CD4-positive, alpha-beta T cell treated with Interleukin-17A for 1 hour (primary cell): ENCODE measurements around the gene MSS51.

ENCODE experiments used
- DNase-seq: peaks from one replicate; pipeline ENCODE4 v3.0.0-alpha.2; 2020

Gene MSS51

GRCh38 chr10:73433538-73433867, at the start of gene MSS51:
TSS of gene MSS51 (minus strand) at chr10:73433561. CDS start at chr10:73428284, 5,277 bp downstream.
- no peak for DNase-seq

- DNase-seq, result no peak
These were observed 46.8 kb upstream of the MSS51 start for GRCh38 chr10:73480158-73480557.

- no peak for DNase-seq
These were observed 45.3 kb upstream of the MSS51 start for GRCh38 chr10:73478636-73479035.

GRCh38 chr10:73471226-73471625, 37.9 kb upstream of the MSS51 start:
- no peak for DNase-seq

- DNase-seq, result no peak
These were observed 36.2 kb upstream of the MSS51 start for GRCh38 chr10:73469579-73469978.

- peak; percentile 10 for DNase-seq
These were observed 33.8 kb upstream of the MSS51 start for GRCh38 chr10:73467206-73467605.

GRCh38 chr10:73465978-73466726, 32.8 kb upstream of the MSS51 start:
- DNase-seq, result no peak

- no peak for DNase-seq
These were observed 27.5 kb upstream of the MSS51 start for GRCh38 chr10:73460897-73461296.

GRCh38 chr10:73459683-73460314, 26.4 kb upstream of the MSS51 start:
- DNase-seq, result no peak

GRCh38 chr10:73456187-73456890, 23.0 kb upstream of the MSS51 start:
- no peak for DNase-seq

GRCh38 chr10:73449113-73449512, 15.8 kb upstream of the MSS51 start:
- DNase-seq, result no peak

GRCh38 chr10:73448384-73448783, 15.0 kb upstream of the MSS51 start:
- DNase-seq, result no peak

- no peak for DNase-seq
These were observed 13.6 kb upstream of the MSS51 start for GRCh38 chr10:73446926-73447325.

- DNase-seq, result no peak
These were observed 11.1 kb upstream of the MSS51 start for GRCh38 chr10:73444457-73444856.

- no peak for DNase-seq
These were observed 6.4 kb upstream of the MSS51 start for GRCh38 chr10:73439605-73440312.

GRCh38 chr10:73439055-73439454, 5.7 kb upstream of the MSS51 start:
- DNase-seq, result no peak

GRCh38 chr10:73432646-73433537, 469 bp downstream of the MSS51 start:
- no peak for DNase-seq

GRCh38 chr10:73426318-73426717, 7.0 kb downstream of the MSS51 start:
- DNase-seq, result no peak

- no peak for DNase-seq
These were observed 8.9 kb downstream of the MSS51 start for GRCh38 chr10:73424478-73424877.

- DNase-seq, result no peak
These were observed 10.1 kb downstream of the MSS51 start for GRCh38 chr10:73423309-73423708.

- DNase-seq, result no peak
These were observed 16.8 kb downstream of the MSS51 start for GRCh38 chr10:73416571-73416970.

- peak; percentile 7 for DNase-seq
These were observed 19.0 kb downstream of the MSS51 start for GRCh38 chr10:73414230-73414945.
